ENCODE data around the gene PPP2R5C.

PPP2R5C gene

GRCh38 chr14:101873991-101874390, 112.5 kb downstream of the PPP2R5C start:
- no peak for DNase-seq

- no peak for DNase-seq
Observed at GRCh38 chr14:101875041-101875726, 113.7 kb downstream of the PPP2R5C start.

GRCh38 chr14:101875727-101876554, 114.4 kb downstream of the PPP2R5C start:
- DNase-seq = peak in 1 of 6 experiments; percentile 37

- DNase-seq = peak; percentile 37 to 63 (median 56)
Observed at GRCh38 chr14:101876555-101876938, 115.0 kb downstream of the PPP2R5C start.

- no peak for DNase-seq
Observed at GRCh38 chr14:101877766-101878165, 116.3 kb downstream of the PPP2R5C start.

GRCh38 chr14:101878211-101878821, 116.8 kb downstream of the PPP2R5C start:
- DNase-seq = no peak

GRCh38 chr14:101878822-101879528, 117.5 kb downstream of the PPP2R5C start:
- DNase-seq = no peak

GRCh38 chr14:101879529-101880336, 118.2 kb downstream of the PPP2R5C start:
- no peak for DNase-seq

- DNase-seq = no peak
Observed at GRCh38 chr14:101881426-101881825, 119.9 kb downstream of the PPP2R5C start.

GRCh38 chr14:101882141-101882935, 120.8 kb downstream of the PPP2R5C start:
- no peak for DNase-seq

- DNase-seq = no peak
Observed at GRCh38 chr14:101884089-101884933, 122.8 kb downstream of the PPP2R5C start.

- DNase-seq = no peak
Observed at GRCh38 chr14:101884934-101885576, 123.5 kb downstream of the PPP2R5C start.

GRCh38 chr14:101887219-101887618, 125.7 kb downstream of the PPP2R5C start:
- DNase-seq = no peak

- DNase-seq = no peak
Observed at GRCh38 chr14:101888182-101888581, 126.7 kb downstream of the PPP2R5C start.

GRCh38 chr14:101889366-101889765, 127.9 kb downstream of the PPP2R5C start:
- DNase-seq = no peak

- peak in 1 of 6 experiments; percentile 3 for DNase-seq
Observed at GRCh38 chr14:101889898-101890297, 128.4 kb downstream of the PPP2R5C start.

- no peak for DNase-seq
Observed at GRCh38 chr14:101891471-101891870, 130.0 kb downstream of the PPP2R5C start.

GRCh38 chr14:101893759-101894158, 132.2 kb downstream of the PPP2R5C start:
- DNase-seq = no peak

GRCh38 chr14:101894365-101895081, 133.0 kb downstream of the PPP2R5C start:
- no peak for DNase-seq
